ENCODE measurements around the gene RAP1B.
"Not testable (repeated sequence)": the region's sequence is repeated elsewhere in the genome, so short reads cannot be mapped to it uniquely, and the experiment has no call there.

Gene RAP1B

DNA sequence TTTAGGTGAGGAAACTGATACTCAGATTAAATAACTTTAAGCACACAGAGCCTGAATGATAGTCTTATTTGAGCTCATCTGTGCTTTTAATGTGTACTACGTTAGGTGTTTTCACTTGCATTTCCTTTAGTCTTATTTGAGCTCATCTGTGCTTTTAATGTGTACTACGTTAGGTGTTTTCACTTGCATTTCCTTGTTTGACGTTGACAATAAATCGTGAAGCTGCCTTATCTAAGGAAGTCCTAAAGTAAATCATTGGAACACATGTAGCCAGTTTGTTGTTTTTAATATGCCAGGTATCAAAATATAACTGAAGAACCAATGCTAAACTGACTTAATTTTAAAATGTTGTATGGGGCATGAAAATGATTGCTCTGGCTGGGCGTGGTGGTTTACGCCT, 2.0 kb downstream of the RAP1B start:
- DNase-seq: no peak

DNA sequence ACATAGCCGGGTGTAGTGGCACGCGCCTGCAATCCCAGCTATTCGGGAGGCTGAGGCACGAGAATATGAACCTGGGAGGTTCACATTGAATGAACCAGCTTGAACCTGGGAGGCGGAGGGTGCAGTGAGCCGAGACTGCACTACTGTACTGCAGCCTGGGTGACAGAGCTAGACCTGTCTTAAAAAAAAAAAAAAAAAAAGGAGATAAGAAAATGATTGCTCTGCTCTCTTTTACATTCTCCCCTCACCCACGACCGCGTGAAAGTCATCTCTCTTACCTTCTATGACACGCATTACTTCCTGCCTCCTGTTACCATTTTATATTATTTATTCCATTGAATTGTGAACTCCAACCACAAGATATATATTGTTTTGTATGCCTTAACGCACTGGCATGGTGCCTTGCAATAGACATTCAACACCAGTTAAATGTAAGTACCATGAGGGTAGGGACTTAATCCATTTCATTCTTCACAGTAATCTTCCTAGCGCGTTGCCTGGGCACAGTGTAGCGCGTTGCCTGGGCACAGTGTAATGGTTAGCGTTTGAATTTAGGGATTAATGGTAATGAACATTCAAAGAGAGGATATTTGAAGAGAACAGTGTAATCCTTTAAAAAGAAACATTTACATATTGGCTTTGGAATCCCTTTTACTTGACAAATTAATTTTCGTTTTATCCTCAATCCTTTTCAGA, 2.7 kb downstream of the RAP1B start:
- no peak for DNase-seq

DNA sequence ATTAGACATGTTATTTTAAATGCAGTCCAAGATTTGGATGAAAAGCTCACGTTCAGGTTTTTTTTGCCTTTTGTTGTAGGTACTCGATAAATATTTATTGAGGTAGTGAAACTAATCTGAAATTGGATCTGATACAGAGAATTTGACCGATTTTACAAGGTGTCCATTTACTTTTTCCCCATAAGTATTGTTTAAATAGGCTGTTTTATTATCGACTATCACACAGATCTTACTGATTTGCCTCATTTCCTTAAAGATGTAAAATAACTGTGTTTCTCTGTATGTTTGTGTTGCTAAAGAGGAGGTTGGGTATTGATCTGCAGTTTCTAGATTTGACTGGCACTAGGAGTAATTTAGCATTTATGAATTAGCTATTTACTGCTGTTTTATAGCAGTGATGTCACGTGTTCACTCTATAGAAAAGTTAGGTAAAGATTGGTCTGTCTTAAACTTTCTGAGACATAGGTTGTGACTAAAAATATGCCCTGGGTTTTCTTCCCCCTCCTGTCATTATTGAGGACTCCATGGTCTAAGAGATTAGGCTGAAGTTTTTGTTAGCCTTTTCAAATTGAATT, 3.5 kb downstream of the RAP1B start:
- DNase-seq: no peak

DNA sequence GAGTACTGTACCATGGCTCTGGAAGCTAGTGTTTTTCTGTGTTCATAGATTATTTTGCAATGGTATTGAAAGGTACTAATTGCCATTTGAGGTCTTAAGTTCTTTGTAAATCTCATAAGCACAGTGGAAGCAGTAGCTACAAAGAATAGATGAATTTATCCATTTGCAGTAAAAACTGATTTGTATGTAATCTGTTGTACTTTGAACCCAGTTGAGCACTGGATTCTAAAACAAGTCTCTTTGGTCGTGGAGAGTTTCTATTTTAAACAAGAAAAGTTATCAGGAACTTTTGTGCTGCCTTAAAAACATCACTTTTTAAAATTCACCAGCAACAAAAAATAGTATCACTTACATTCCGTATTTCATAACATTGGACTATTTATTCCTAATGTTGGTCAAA, 4.1 kb downstream of the RAP1B start:
- DNase-seq: no peak

DNA sequence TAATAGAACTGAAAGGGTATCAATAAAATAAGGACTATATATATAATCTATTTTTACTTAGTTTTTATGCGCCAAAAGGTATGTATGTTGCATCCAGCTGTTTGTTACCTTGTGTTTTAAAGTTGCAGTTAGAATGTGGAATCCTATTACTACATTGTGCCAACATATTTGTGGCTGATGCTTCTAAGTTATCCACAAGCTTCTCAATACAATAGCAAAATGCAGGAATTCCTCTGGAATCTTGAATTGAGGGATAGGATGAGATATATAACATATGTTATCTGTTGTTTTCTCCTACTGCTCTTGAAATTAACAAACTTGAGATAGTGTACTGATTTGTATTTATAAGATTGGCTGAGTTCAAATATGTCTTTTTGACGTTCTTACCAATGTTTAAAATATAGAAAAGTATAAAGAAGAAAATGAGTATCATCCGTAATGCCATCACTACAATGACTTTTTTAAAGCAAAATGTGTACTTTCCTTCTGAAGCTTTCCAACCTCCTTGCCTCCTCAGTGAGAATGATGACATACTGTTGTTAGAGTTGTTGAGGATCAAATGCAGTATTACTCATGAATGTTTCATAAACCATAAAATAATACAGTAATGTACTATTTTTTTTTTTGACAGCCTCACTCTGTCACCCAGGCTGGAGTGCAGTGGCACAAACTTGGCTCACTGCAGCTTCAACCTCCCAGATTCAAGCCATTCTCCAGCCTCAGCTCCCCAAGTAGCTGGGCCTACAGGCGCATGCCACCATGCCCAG, 6.6 kb downstream of the RAP1B start:
- DNase-seq: no peak

DNA sequence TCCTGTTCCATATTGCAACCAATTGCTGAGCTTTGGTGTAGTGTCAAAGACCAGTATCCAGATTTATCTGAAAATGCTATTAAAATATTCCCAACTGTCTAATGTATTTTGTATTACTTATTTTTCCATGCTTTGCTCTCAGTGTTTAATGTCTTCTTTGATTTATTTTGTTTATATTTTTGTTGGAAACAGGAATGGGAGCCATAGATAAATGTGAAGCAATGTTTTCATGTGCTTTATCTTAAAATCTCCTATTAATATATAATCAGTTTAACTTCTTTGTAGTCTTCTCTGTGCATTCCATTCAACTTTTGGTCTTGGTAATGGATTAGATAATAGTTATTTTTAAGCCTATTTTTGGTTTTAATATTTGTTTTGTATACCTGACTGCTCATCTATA, 8.8 kb downstream of the RAP1B start:
- DNase-seq: no peak

DNA sequence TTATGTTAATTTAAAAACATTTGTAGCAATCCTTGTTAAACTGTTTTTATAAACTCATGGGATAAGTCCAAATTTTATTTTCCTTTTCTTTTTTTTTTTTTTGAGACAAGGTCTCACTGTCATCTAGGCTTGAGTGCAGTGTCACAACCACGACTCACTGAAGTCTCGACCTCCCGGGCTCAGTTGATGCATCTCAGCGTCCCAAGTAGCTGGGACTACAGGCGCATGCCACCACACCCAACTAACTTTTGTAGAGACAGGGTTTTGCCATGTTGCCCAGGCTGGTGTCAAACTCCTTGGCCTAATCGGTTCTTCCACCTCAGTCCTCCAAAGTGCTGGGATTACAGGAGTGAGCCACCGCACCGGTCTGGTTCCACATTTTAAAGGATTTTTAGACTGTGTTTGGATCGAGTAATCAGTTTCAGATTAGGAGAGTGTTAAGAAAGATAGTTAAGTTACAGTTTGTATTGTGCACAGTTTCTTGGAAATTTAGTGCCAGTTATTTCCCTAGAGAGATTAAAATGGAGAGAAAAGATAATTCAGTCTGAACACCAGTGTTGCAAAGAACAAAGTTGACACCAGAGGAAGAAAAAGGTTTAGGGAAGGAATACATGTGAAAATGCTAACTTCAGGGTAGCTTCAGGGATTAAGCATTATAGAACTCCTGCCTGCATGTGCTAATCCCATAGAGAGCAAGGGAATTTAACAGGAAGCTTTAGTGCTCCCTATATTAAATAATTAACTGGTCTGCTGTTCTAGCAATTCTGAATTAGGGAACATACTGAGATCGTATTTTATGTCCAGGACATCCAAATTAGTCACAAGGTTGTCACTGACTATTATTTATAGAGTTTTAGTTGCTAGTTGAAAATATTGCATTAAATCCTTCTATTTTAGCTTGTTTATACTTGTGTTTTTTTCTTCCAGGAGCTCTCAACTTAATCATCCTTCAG, 10.1 kb downstream of the RAP1B start:
- no peak for DNase-seq

DNA sequence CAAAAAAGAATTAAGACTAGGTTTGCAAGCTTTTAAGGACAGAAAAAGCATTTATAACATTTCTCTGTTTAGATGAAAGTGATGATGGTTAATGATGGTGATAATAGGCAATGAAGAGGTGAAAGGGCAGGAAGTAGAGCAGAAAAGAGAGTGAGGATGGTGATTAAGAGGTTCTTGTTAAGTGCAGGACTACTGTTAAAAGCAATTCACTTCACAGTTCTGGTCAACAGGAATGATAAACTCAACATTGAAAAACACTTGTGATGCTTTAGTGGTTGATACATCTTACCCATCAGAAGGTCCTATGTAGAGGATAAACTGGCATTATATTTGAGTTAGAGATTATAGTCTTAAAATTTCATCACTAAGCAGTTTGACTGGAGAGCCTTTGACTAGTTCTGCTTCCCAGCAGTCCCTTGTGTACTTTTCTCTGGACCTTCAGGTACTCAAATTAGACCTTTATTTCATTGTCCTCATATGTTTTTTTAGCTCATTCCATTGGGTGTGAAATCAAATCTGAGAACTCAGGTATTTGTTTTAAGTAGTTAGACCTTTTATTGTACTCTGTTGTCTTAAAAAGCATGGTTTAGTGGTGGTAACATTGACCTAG, 10.9 kb downstream of the RAP1B start:
- no peak for DNase-seq

DNA sequence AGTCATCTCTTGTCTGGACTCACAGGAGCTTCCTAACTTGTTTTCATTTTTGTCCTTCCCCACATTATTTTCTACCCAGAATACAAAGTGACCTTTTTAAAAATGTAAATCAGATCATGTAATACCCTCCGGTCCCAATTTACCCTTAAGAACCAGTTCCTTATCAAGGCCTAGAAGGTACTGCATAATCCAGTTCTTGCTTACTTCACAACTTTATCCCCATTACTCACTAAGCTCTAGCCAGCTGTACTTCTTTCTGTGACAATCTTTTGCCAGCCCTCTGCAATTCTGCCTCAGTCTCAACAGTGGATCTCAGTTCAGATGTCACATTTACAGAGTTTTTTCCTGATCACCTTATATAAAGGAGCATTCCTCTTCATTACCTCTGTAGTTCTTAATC, 11.6 kb downstream of the RAP1B start:
- no peak for DNase-seq

DNA sequence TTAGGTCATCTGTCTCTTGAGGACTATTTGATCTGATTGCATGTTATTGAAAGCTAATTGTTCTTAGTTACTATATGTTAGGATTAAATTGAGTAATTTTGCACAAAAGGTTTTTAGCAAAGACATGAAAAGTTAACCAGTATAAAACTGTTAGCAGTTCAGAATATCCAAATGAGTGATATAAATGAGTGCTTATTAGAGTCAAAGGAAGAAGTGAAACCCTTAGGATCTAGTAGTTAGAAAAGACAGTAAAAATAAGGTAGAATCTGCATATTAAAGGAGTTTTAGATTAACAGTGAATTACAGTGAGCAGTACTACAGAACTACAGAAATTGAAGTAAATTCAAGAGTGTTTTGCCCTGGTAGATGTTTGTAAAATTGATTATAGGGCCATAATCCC, 12.4 kb downstream of the RAP1B start:
- no peak for DNase-seq

DNA sequence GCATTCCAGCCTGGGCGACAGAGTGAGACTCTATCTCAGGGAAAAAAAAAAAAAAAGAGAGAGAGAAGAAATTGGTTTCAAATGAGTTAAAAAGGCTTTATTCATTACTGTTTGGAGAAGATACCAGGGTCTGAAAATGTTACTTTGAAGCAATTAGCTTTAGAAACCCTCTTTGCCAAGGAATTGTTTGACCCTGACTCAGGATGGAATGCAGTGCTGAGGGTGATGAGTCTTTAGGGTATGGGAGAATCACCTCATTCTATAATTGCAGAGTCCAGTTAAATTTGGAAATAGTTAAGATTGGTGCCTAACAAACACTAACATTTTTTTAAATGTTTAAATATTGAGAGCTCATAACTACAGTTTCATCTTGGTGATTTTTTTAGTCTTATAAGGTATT, 13.3 kb downstream of the RAP1B start:
- DNase-seq: no peak

DNA sequence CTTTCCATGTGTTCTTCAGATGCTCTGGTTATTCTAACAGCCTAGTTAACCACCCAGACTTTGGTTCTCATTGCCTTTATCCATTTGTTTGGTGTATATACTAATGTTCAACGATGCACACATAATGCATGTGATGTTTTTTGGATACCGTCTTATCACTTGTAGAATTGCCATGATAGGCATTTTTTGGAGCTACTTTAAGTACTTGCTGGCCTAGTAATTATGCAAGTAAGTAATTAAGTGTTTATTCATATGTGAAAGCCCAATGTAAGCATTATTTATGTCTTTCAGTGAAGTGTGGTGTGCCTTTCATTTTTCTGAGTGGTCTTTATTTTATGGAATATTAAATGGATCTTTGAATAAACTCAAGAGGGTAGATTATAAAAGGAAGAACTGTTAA, 14.2 kb downstream of the RAP1B start:
- no peak for DNase-seq

DNA sequence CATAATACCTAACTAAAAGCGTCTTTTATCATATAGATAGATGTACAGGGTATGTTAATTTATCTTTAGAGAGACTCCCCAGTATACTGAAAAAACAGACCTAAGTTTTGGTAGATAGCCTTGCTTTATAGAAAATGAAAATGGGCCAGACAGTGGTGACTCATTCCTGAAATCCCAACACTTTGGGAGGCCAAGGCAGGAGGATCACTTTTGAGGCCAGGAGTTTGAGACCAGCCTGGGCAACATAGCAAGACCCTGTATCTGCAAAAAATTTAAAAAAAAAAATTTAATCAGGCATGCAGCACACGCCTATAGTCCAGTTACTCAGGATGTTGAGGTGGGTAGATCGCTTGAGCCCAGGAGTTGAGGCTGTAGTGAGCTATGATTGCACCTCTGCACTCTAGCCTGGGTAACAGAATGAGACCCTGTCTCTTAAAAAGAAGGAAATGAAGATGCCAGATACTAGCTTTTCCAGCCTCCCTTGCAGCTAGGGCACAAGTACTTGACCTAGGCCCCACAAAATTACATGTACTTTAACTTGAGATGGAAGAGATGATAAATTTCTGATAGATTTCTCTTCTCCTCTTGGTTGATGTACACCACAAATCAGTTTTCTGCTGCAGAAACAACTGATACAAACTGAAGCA, 17.1 kb downstream of the RAP1B start:
- DNase-seq: no peak

DNA sequence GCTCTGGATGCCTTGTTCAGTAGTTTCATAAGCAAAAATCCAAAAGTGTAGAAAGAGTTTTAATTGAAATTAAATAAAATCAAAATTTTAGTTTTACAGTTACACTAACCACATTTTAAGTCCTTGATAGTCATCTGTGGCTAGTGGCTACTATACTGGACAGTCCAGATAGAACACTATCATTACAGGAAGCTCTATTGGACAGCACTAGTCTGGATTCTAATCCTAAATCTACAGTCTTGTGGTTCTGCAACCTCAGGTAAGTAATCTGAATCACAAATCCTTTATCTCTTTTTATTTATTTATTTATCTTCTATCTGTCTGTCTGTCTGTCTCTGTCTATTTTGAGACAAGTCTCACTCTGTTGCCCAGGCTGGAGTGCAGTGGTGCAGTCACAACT, 18.0 kb downstream of the RAP1B start:
- no peak for DNase-seq

DNA sequence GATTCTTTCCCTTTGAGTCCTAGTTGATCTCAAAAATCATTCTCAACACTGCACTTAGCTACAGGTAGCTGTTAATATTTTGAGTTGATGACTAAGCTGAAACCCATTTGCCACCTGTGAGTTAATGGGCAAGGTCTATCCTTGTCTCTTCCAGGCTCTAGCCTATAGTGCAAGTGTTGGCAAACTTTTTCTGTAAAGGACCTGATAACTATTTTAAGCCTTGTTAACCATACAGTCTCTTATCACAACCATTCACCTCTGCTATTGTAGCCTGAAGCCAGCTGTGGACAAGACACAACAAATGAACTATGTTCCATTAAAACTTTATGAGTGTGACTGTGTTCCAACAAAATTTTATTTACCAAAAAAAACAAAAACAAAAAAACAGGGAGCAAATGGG, 19.4 kb downstream of the RAP1B start:
- DNase-seq: no peak

DNA sequence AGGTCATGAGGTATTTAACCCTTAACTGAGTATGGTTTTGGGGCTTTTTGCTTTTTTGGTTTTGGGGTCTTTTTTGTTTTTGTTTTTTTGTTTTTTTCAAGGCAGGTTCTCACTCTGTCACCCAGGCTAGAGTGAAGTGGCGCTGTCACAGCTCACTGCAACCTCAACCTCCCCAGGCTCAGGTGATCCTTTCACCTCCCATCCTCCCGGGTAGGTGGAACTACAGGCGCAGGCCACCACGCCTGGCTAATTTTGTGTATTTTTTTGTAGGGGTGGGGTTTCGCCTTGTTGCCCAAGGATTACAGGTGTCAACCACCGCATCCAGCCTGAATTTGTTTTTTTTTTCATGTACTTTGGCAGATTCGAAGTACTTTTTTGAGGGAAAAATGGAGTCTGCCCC, 19.9 kb downstream of the RAP1B start:
- no peak for DNase-seq

DNA sequence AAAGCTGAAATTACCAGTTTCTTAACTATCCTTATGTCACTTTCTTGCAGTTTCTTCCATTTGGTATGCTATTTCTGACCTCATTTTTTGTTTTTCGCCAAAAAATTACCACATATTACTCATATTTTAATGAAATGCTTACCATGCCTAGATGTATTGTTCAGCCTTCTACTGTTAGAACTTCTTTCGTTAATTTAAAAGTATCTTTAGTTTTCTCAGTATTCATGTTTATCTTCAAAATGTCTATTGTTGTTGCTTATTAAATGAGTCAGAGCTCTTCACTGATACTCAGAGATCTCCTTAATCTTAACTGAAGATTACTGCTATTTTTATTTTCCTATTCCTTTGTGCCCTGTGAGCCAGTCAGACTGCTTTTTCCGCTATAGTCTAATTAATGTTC, 20.5 kb downstream of the RAP1B start:
- no peak for DNase-seq

DNA sequence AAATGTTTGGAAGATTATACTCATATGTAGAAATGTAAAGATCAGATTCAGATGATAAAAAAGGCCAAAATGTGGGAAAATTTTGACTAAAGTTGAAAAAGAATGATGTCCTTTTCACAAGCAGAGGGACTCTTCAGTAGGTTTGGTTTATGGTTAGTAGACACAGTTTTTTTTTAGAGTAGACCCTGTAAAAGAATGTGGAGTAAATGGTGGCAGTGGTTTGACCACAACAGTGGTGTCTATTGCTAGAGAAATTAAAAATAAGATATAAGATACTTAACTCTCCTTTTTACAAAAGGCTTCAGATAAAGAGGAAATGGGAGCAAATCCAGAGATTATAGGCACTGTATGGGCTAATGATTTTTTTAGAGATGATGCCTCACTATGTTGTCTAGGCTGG, 21.8 kb downstream of the RAP1B start:
- no peak for DNase-seq

DNA sequence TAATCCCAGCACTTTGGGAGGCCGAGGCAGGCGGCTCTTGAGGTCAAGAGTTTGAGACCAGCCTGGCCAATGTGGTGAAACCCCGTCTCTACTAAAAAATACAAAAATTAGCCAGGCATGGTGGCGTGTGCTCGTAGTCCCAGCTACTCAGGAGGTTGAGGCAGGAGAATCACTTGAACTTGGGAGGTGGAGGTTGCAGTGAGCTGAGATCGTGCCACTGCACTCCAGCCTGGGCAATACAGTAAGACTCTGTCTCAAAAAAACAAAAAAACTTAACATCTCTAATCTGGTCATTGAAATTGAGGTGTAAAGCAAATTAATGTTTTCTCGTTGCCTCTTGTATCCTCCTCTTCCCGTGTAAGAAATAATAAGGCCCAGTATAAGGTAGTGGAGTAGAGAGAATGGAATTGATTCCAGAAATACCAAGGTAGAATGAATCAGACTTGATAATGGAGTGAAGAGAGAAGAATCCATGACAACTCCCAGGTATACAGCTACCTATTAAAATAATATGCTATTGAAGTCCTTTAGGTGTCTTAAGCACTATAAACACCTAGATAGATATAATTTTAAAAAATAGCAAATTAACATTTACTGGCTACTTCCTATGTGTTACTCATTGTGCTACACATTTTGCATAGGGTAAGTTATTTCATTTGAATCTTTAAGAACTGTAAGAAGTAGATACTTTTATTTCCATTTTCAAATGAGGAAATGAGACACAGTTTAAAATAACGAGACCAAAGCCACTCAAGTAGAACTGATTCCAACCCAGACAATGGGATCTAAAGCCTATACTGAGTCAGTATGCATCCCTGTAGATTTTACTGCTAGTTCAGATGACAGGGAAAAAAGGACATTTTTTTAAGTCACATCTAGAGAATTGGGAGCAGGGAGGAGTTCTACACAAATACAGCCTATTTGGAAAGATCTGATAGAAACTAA, 23.2 kb downstream of the RAP1B start:
- DNase-seq: no peak

DNA sequence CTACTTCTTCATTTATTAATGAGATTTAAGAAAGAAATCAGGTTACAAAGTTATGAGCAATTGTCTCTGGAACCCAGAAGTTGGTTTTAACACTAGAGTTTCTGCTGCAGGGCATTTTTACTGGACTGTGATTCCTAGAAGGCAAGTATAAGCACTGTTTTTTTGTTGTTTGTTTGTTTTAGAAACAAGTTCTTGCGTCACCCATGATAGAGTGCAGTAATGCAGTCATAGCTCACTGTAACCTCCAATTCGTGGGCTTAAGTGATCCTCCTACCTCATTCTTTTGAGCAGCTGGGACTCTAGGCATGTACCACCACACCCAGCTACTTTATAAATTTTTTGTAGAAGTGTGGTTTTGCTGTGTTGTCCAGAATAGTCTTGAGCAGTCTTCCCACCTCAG, 25.6 kb downstream of the RAP1B start:
- DNase-seq: no peak

DNA sequence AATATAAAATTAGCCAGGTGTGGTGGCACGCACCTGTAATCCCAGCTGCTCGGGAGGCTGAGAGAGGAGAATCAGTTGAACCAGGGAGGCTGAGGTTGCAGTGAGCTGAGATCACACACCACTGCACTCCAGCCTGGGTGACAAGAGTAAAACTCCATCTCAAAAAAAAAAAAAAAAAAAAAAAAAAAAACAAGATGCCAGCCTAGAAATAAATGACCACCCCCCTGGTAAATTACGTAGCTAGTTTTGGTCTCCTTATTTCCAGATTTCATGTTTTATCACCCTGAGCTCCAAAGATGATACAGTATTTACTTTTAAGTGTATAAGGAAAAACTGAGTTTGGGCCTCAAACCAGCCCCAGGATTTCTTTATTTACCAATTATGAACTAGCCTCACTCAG, 26.7 kb downstream of the RAP1B start:
- not testable (repeated sequence) for DNase-seq
